HG02588 (cell line): ENCODE data around the gene CDC42BPB.

Experiments used
- ATAC-seq: cut with Tn5 transposase; IDR thresholded peaks from one replicate; pipeline ENCODE4 v1.9.1; 2021; ENCODE audit warnings: mild to moderate bottlenecking, moderate library complexity; ENCODE audit not compliant: unreplicated experiment

The CDC42BPB gene

GRCh38 chr14:103073876-103074728, 16.8 kb upstream of the CDC42BPB start:
- ATAC-seq, result no peak

GRCh38 chr14:103073367-103073875, 16.1 kb upstream of the CDC42BPB start:
- ATAC-seq, result no peak

- no peak for ATAC-seq
Measured at GRCh38 chr14:103072595-103073366, 15.4 kb upstream of the CDC42BPB start.

GRCh38 chr14:103071544-103072251, 14.3 kb upstream of the CDC42BPB start:
- ATAC-seq, result no peak

GRCh38 chr14:103070971-103071542, 13.7 kb upstream of the CDC42BPB start:
- no peak for ATAC-seq

- ATAC-seq, result no peak
Measured at GRCh38 chr14:103070263-103070885, 13.0 kb upstream of the CDC42BPB start.

- no peak for ATAC-seq
Measured at GRCh38 chr14:103068351-103069073, 11.2 kb upstream of the CDC42BPB start.

- no peak for ATAC-seq
Measured at GRCh38 chr14:103067231-103067954, 10.0 kb upstream of the CDC42BPB start.

- no peak for ATAC-seq
Measured at GRCh38 chr14:103066399-103066798, 9.1 kb upstream of the CDC42BPB start.

GRCh38 chr14:103065861-103066260, 8.5 kb upstream of the CDC42BPB start:
- no peak for ATAC-seq

GRCh38 chr14:103064978-103065377, 7.6 kb upstream of the CDC42BPB start:
- ATAC-seq, result no peak

GRCh38 chr14:103064436-103064835, 7.1 kb upstream of the CDC42BPB start:
- no peak for ATAC-seq

- no peak for ATAC-seq
Measured at GRCh38 chr14:103061482-103061976, 4.2 kb upstream of the CDC42BPB start.

- no peak for ATAC-seq
Measured at GRCh38 chr14:103059556-103059955, 2.2 kb upstream of the CDC42BPB start.

- no peak for ATAC-seq
Measured at GRCh38 chr14:103058164-103059055, 1.1 kb upstream of the CDC42BPB start.

GRCh38 chr14:103057028-103057371, 349 bp downstream of the CDC42BPB start:
- ATAC-seq, result no peak

- peak; percentile 10 for ATAC-seq
Measured at GRCh38 chr14:103056322-103057027, 874 bp downstream of the CDC42BPB start.
